HG03095 (cell line): ENCODE results near the gene ABHD6.
"Not testable (repeated sequence)": the region's sequence is repeated elsewhere in the genome, so short reads cannot be mapped to it uniquely, and the experiment has no call there.

ENCODE experiments used
- ATAC-seq: cut with Tn5 transposase; IDR thresholded peaks from one replicate; pipeline ENCODE4 v1.9.1; 2021; ENCODE audit warnings: moderate library complexity; ENCODE audit not compliant: unreplicated experiment

ABHD6 gene

DNA sequence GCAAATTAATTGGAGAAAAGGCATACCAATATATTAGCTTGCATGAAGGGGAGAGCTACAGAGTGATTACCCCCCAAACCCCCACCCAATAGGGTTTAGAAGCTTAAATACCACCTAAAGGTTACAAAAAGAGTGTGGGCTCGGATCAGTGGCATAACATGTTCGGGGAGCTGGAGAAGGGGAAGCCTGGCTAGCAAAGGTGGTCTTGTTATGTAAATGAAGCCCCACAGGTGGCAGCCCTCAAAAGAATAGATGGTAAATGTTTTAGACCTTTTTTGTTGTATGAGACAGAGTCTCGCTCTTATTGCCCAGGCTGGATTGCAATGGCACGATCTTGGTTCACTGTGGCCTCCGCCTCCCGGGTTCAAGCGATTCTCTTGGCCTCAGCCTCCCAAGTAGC lies 84.2 kb downstream of the ABHD6 start:
- ATAC-seq: no peak

DNA sequence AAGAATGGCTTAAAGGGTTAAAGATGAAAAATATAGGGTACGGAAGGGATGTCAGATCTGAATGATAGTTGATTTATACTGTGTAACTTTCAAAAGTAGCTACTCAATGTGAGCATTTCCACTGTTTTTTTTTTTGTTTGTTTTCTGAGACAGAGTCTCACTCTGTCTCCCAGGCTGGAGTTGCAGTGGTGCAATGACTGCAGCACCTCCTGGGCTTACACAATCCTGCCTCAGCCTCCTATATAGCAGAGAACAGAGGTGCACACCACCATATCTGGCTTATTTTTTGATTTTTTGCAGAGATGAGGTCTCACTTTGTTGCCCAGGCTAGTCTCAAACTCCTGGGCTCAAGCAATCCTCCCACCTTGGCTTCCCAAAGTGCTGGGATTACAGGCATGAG lies 85.2 kb downstream of the ABHD6 start:
- no peak for ATAC-seq

DNA sequence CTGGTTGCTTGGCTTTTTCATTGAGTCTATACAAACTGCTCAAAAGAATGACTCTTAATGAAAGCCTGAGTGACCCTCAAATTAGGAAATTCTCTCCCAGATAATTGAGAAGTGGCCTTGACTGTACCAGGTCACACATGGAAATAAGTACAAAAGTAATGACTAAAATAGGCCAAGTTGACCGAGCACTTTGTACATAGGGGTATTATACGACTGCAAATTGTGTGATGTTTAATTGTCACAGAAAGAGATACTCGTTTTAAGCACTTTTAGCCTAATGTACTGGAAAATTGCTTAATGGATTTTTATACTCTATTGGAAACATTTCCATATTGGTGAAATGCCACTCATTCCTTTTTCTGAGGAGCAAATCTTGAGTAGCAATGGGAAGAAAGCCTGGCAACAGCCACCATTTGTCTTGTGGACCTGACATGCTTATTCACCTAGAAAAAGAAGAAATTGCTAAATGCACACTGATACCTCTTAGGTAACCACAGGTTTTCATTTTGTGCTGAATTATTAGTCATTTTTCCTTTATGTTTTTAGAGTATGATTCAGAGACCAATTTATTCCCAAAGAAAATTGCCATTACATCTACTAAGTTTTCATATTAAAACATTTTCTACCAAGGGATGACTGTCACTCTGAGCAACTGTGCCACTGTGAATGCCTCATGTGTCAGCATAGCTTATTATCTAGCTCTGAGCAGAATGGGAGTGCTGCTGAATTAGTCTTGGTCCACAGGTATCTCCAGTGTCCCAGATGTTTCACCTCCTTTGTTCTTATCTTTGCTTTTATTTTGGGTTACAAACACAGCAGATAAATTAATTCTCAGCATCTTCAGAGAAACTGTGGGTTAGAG lies 86.2 kb downstream of the ABHD6 start:
- ATAC-seq: no peak

DNA sequence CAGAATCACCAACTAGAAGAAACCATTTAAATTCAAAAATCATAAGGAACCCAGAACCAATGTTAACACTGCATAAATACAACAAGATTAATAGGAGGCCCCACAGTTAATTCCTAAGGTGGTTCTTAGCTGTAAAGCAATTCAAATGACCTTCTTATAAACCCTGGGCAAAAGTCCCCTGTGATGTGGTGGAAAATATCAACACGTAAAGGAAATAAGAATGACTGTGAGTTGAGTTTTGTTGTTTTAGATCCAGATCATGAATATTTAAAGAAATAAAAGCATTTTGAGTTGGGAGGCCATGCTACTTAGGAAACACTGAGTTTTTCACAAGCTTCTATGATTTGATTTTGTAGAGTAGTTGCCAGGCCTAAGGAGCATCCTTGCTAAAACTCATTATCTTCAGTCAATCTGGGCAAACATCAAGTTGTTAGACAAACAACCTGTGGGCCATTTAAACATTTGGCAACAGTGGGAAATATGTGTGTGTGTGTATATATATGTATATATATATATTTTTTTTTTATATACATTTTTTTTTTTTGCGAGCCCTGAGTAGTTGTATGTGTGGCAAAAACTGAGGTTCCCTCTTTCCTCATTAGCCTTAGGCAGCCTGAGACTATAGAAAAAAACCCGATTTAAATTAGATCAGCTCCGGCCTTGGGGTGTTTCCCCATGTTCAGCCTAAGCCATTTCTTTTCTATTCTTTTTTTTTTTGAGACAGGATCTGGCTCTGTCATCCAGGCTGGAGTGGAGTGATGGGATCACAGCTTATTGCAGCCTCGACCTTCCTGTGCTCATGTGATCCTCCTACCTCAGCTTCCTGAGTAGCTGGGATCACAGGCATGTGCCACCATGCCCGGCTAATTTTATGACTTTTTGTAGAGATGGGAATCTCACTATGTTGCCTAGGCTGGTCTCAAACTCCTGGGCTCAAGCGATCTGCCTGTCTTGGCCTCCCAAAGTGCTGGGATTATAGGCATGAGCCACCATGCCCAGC lies 87.1 kb downstream of the ABHD6 start:
- no peak for ATAC-seq

DNA sequence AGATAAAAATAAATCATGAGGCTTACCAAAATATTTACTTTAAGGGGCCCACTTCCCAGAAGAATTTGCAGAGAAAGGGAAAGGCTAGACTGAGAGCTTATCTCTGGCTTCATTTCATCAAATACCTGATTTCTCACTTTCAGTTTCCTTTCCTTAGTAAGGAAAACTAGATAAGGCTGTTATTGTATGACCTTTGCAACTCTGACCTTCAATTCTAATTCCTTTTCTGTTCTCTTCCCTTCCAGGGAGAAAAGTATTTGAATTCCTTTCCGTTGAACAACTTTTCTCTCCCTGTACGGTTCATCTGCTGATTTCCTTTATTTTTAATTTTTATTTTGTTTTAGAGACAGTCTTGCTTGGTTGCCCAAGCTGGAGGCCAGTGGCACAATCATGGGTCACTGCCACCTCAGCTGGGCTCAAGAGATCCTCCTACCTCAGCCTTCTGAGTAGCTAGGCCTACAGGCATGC lies 88.0 kb downstream of the ABHD6 start:
- ATAC-seq: no peak

DNA sequence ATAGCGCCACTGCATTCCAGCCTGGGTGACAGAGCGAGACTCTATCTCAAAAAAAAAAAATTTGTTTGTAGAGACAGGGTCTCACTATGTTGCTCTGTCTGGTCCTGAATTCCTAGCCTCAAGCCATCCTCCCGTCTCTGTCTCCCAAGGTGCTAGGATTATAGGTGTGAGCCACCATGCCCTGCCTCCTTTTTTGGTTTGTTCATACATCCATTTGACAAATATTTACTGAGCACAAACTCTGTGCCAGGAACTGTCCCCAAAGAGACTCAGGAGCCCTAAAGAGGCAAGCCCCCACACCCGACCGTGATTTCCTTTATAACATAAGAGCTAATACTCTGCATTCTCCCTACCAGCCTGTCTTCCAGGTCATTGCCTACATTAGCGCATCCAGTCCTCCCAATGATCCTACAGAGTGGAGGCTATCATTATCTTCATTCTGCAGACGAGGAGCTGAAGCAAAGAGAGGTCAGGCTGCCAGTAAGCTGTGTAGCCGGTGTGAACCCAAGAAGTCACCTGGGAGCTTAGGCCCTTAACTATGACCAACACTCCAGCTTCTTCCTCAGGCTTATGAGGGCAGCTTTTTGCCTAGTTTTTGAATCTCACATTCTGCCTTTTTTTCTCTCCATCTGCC lies 88.8 kb downstream of the ABHD6 start:
- ATAC-seq: no peak

DNA sequence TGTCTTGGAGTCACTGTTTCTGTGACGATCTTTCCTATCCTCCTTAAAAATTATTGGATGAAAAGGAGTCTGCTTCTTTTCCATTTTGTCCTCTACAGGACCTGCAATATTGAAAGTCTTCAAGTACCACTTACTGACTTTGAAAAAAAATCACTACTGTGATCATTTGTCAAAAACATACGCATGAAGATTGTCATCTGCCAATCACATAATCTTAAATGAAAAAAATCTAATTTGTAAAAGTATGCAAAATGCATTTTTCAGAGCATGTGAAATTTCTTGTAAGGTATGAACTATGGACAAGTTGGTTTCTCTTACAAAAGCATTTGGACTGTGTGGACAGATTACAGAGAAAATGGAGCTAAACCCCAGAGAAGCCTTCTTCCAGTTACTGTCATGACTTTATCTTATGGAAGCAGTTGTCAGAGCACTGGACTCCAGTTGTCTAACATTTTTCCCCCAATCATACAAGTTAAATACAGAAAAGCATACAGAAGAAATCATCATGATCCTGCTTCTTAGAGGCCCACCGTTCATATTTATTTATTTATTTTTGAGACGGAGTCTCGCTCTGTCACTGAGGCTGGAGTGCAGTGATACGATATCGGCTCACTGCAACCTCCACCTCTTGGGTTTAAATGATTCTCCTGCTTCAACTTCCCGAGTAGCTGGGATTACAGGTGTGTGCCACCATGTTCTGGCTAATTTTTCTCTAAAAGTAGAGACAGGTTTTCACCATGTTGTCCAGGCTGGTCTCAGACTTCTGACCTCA lies 91.7 kb downstream of the ABHD6 start:
- no peak for ATAC-seq

DNA sequence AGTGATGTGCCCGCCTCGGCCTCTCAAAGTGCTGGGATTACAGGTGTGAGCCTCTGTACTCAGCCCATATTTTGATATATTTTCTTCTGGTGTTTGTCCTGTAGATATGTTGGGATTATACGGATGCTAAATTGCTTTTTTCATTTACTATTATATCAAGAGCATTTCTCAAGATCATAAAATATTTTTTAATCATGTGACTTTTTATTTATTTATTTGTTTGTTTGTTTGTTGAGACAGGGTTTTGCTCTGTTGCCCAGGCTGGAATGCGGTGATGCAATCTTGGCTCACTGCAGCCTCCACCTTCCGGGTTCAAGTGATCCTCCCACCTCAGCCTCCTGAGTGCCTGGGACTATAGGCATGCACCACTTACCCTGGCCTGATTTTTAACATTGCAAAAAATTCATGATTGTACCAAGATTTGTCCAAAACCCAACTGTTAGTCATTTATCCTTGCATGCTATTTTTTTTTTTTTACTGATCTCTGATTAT lies 92.4 kb downstream of the ABHD6 start:
- ATAC-seq: no peak

DNA sequence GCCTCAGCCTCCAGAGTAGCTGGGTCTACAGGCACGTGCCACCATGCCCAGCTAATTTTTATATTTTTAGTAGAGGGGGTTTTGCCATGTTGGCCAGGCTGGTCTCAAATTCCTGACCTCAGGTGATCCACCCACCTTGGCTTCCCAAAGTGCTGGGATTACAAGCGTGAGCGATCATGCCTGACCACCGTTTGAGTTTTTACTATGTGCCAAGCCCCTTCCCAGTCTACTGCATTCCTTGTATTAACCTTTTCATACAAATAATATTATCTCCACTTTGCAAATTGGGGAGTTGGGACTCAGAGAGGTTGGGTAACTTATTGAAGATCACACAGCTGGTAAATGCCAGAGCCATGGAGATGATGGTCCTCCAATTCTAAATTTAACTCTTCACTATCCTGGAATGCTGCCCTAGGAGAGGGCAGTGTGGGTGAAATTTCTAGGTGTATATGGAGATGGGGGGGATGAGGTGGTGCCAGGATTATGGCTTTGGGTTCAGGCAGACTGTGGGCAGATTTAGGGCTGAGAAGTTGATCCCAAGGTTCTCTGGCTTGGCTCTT lies 94.1 kb downstream of the ABHD6 start:
- no peak for ATAC-seq

DNA sequence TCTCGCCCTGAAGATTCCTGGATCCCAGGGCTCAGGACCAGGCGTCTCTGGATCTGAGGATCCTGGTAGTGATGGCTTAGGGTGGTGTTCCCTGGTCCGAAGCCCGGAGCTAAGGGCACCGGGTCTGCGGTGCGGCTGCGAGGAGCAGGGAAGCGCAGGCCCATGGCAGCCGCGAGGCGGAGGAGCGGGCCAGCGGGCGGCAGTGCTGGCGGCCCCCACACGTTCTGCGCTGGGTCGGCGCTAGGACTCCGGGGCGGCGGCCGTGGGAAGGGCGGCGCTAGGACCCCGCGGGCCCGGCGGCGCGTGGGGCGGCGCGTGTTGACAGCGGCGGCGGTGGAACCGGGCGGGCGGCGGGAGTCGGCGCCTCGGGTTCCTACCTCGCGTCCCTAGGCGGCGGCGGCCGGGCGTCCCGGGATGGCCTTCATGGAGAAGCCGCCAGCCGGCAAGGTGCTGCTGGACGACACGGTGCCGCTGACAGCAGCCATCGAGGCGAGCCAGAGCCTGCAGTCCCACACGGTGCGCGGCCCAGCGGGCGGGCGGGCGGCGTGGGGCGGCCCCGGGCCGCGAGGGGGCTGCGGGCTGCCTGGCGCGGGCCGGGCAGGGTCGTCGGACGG lies 95.1 kb downstream of the ABHD6 start, which contains the start of gene PXK:
Gene PXK, plus strand, starts transcription at position 318 of the 614 bp plus-strand sequence. Its CDS starts 97 bp downstream, at position 415.
- peak; percentile 89 for ATAC-seq

DNA sequence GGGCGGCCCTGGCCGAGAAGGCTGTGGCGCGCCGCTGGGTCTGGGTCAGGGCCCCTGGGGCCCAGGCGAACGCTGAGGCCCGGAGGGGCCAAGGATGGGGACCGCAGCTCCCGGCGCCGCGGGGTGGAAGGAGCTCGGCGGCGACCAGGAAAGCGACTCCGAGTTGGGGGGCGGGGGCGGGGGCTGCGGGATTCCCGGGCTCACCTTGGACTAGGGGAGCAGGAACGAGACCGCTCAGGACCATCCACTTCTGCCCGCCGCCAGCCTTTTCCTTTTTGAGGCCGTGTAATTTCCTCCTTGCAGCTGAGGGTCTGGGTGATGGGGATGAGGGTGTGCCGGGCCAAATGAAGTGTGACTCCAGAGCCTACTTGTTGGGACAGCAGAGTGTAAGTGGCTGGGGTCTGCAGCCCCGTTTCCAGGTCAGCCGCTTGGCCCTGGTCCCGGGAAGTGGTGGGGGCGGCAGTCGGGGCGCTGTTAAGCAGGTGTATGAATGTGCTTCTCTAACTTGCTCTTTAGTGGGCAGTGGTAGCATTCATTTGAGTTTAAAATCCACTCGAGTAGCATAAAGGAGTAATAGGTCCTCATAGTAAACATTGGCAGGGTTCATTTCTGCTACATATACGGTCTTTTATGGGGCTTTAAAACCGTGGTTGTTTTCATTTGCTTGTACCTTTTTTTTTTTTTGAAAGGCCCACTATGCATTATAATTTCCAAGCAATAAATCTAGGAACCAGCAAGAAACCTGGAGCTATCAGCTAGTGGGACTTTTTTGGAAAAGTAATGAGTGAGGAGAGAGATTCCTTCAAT lies 95.8 kb downstream of the ABHD6 start:
- ATAC-seq: peak; percentile 41

DNA sequence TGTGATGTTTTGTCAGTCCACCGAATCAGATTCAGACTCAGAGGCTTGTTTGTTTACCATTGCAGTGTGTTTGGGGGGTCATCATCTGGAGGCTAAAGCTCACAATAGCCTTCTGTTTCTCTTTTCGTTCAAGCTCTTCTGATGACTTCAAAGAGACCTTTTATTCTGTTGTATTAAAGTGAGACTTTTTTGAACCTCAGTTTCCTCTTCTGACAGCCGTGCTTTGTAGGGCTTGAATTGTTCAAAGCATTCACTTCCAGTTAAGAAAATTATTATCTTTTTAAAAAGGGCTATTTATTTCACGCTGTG lies 96.4 kb downstream of the ABHD6 start:
- no peak for ATAC-seq

DNA sequence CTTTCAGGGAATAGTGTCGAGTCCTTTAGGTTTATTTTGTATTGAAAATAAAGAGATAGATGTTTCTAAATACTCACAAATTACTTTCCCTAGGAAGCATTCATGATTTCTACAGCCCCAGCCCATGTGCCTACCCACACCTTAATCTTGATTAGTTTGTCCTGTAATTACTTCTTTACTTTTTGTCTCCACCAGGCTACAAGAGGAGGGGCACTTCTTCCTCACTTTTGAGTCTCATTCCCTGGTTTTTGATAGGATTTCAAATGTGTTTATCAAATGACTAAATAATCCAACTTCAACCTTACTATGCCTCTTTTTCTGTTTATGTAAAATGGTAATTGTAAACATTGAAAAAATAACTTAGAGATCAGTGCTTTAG lies 96.9 kb downstream of the ABHD6 start:
- no peak for ATAC-seq

DNA sequence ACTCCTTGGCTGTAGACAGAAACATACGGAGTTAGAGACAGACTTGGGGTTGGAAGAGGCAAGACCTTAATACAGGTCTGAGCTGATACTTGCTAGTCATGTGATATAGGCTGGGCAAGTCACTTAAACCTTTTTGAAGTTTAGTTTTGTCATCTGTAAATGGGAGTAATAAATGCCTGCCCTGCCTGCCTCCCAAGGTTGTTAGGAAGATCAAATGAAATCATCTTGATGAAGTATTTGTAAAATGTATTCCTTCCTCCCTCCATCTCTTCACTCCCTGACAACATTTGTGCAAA lies 98.0 kb downstream of the ABHD6 start:
- ATAC-seq: no peak

DNA sequence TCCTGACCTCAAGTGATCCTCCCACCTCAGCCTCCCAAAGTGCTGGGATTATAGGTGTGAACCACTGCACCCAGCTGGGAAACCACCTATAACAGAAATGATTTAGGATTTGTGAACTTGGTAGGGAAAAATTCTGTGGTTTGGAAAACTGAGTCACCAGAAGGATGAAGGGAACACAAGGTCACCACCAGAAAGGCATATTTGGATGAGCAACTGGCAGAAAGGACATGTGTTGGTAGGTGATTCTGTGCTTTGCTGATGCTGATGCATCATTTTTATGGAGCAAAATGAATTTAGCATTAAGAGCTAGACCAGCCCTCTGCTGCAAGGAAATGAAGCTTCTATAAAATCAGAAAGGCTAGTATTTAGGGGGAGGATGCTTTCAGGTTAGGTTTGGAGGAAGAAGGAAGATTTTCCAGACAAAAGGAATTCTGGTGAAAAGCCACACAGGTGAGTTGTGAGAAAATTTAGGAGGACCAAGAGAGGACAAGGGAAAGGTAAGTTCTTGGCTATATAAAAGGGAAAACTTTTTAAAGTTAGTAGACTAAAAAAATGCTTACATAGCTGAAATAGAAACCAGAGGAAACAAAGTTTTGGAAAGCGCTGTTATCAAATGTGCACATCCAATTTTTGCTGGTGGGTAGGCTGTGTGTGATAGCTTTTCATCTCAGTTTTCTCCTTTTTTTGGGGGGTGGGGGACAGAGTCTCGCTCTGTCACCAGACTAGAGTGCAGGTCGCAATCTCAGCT lies 98.7 kb downstream of the ABHD6 start:
- no peak for ATAC-seq

DNA sequence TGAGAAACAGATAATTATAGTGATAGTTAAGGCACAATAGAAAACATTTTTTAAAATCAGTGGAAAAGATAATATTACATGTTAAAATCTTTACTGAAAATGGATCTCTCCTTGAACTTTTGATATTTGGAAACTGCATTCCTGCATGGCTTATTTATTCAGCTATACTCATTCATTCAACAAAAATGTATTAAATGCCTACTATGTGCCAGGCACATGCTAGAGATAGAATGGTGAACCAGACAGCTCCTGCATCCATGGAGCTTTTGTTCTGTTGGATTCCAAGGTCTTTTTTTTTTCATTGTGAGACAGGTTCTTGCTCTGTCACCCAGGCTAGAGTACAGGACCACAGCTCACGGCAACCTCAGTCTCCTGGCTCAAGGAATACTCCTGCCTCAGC lies 99.6 kb downstream of the ABHD6 start:
- no peak for ATAC-seq

DNA sequence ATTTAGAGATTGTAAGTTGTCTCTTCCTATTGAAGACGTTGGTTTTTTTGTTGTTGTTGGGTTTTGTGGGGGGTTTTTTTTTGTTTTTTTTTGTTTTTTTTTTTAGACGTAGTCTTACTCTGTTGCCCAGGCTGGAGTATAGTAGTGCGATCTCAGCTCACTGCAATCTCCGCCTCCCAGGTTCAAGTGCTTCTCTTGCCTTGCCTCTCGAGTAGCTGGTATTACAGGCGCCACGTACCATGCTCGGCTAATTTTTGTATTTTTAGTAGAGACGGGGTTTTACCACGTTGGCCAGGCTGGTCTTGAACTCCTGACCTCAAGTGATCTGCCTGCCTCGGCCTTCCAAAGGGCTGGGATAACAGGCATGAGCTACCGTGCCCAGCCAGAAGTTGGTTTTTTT lies 101.6 kb downstream of the ABHD6 start:
- ATAC-seq: not testable (repeated sequence)

DNA sequence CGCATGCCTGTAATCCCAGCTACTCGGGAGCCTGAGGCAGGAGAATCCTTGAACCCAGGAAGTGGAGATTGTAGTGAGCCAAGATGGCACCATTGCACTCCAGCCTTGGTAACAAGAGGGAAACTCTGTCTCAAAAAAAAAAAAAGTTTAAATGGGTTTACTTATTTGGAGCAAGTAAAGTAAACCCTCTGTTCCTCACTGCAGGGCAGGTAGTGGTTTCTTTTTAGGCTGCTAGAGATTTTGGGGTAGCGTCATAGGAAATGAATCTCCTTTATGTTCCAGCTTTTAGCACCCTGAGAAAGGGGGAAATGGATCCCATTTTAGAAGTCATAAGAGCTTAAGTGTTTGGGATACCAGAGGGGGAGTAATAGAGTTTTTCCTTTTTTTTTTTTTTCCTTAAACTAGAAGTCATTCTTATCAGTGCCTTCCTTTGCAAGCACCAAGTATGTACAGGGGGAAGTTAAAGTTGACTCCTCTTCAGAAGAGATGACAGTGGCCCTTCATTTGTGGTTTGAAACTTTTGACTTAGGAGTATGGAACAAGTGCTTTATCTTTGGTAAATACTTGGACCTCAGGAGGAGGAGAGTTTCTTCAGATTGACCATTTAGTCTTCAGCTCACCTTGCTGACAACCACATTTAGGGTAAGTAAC lies 103.1 kb downstream of the ABHD6 start:
- no peak for ATAC-seq
